Iris pigment epithelial cell (primary cell): Measurements from ENCODE around the gene KRT36.
A peak's percentile ranks its signal among the peaks of the same experiment; 100 is the strongest.

Experiments
- DNase-seq: peaks from one replicate; pipeline ENCODE4 v3.0.0-alpha.2; 2011; ENCODE audit warnings: low read depth

Gene KRT36

GRCh38 chr17:41439375-41439774 is 50.3 kb downstream of the KRT36 start:
- DNase-seq = peak; percentile 76

DNA sequence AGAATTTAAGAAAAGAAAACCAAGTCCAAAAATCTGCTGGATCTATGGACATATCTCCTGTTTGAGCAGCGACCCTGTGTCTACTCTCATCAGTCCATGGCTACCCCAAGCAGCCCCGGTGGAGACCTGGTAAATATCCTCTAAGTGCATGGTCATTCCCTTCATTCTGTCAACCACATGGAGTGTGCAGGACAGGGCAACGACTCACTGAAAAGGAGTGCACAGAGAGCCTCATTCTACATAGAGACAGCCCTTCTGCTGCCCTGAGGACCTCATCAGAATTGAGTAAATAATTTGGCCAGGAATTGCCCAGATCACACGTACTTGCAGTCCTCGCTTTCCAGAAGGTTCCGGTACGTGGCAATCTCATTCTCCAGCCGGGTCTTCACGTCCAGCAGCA is 51.9 kb downstream of the KRT36 start:
- no peak for DNase-seq

DNA sequence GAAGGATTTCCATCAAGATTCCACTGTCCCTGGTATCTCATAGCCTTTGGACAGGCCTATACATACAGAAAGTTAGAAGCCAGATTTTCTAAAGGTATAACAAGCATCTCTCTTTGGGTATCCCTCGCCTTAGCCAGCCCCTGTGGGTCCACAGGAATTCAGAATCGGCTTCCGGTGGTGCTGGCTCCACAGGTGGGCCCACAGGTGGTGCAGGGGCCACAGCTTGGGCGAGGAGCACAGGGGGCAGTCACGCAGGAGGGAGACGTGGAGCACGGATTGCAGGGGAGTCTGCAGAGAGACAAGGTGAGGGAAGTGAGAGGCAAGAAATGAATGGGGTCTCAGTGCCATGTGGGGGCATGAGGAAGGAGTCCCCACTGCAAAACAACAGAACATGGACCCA is 52.5 kb downstream of the KRT36 start:
- DNase-seq = no peak
